Neural progenitor cell (in vitro differentiated cells): ENCODE measurements around the gene MTHFSD. TPM values are rescaled to one million over a fixed set of nuclear protein-coding genes. Genes with fewer than 3 reads are reported as not detected.

Experiments
- DNase-seq: peaks from one replicate; pipeline ENCODE4 v3.0.0-alpha.2; 2016; ENCODE audit warnings: low spot score
- H2AFZ ChIP-seq: fragments of 200-600 bp; sonication (generic); replicated peaks from 2 replicates; pipeline ENCODE4 v1.6.1; 2016; ENCODE audit warnings: antibody characterized with exemption
- H3F3A ChIP-seq: fragments of 200-600 bp; sonication (generic); 2 replicates; pipeline ENCODE4 v1.6.1; 2016; ENCODE audit warnings: antibody characterized with exemption, low read depth
- H3K27ac ChIP-seq: fragments of 200-600 bp; sonication (generic); 2 replicates; pipeline ENCODE4 v1.5.1; 2016; ENCODE audit warnings: mild to moderate bottlenecking
- H3K27me3 ChIP-seq: fragments of 200-600 bp; sonication (generic); 2 replicates; pipeline ENCODE4 v1.6.1; 2016; ENCODE audit warnings: mild to moderate bottlenecking, moderate library complexity
- H3K36me3 ChIP-seq: fragments of 200-600 bp; sonication (generic); 2 replicates; pipeline ENCODE4 v1.5.1; 2016
- H3K4me1 ChIP-seq: fragments of 200-600 bp; sonication (generic); 2 replicates; pipeline ENCODE4 v1.6.1; 2016; ENCODE audit warnings: mixed run types
- H3K4me2 ChIP-seq: fragments of 200-600 bp; sonication (generic); 2 replicates; pipeline ENCODE4 v1.6.1; 2016
- H3K4me3 ChIP-seq: fragments of 200-600 bp; sonication (generic); 2 replicates; pipeline ENCODE4 v1.5.1; 2016
- H3K79me2 ChIP-seq: fragments of 200-600 bp; sonication (generic); 2 replicates; pipeline ENCODE4 v1.6.1; 2016; ENCODE audit warnings: low read depth
- H3K9ac ChIP-seq: fragments of 200-600 bp; sonication (generic); 2 replicates; pipeline ENCODE4 v1.6.1; 2016
- H3K9me3 ChIP-seq: fragments of 200-600 bp; sonication (generic); 2 replicates; pipeline ENCODE4 v1.5.1; 2016; ENCODE audit warnings: low read depth
- H4K20me1 ChIP-seq: fragments of 200-600 bp; sonication (generic); 2 replicates; pipeline ENCODE4 v1.6.1; 2016; ENCODE audit warnings: low read depth
- H3K27ac Mint-ChIP-seq: 3 replicates; pipeline ENCODE4 v1.8.0; 2021; ENCODE audit warnings: mixed read lengths
- H3K27me3 Mint-ChIP-seq: 2 replicates; pipeline ENCODE4 v1.8.0; 2022; ENCODE audit warnings: low read depth, mild to moderate bottlenecking, inconsistent platforms, moderate library complexity, mixed read lengths; ENCODE audit not compliant: insufficient read depth
- H3K36me3 Mint-ChIP-seq: 3 replicates; pipeline ENCODE4 v1.8.0; 2021; ENCODE audit warnings: mixed read lengths
- H3K4me1 Mint-ChIP-seq: 3 replicates; pipeline ENCODE4 v1.8.0; 2021; ENCODE audit warnings: mixed read lengths
- H3K4me3 Mint-ChIP-seq: 3 replicates; pipeline ENCODE4 v1.8.0; 2021; ENCODE audit warnings: mild to moderate bottlenecking, moderate library complexity, mixed read lengths
- H3K9me3 Mint-ChIP-seq: 3 replicates; pipeline ENCODE4 v1.8.0; 2020; ENCODE audit warnings: mixed read lengths
- CTCF ChIP-seq: fragments of 200-600 bp; sonication (generic); IDR thresholded peaks from 2 replicates; pipeline ENCODE4 v1.5.1; 2017; ENCODE audit warnings: antibody characterized with exemption, mild to moderate bottlenecking
- EZH2 ChIP-seq: fragments of 200-600 bp; sonication (generic); IDR thresholded peaks from 2 replicates; pipeline ENCODE4 v1.6.1; 2017; ENCODE audit warnings: antibody characterized with exemption, mild to moderate bottlenecking, moderate library complexity
- EZH2phosphoT487 ChIP-seq: fragments of 200-600 bp; sonication (generic); IDR thresholded peaks from 2 replicates; pipeline ENCODE4 v1.6.1; 2017; ENCODE audit warnings: antibody characterized with exemption
- total RNA-seq: library from RNA; depleted of rRNA; stranded (reverse); fragments of >200 nt; gene quantifications from 2 replicates; pipeline ENCODE4 v1.2.3, GENCODE V29; 2015; ENCODE audit warnings: low replicate concordance

The MTHFSD gene
- total RNA-seq, 1 donor from 2014 or later: 17.4 TPM

- no peak overlapping the region for H3K4me3 ChIP-seq
- H3K27ac Mint-ChIP-seq: no peak overlapping the region
These were observed 43.5 kb downstream of the MTHFSD start for GRCh38 chr16:86511317-86512161.

GRCh38 chr16:86510465-86511261, 44.4 kb downstream of the MTHFSD start, which contains the start of gene FOXF1:
FOXF1 (plus strand) TSS chr16:86510527; CDS start chr16:86510570, 43 bp downstream.
- Mint-ChIP-seq H3K36me3 (no peaks in the 10 kb centered on the region), H3K9me3 (no peaks in the 10 kb centered on the region), H3K4me1 (peaks cover 21% of the 10 kb centered on the region), H3K27me3 (peaks cover 70% of the 10 kb centered on the region), H3K27ac (no peak within 1 kb of the TSS), H3K4me3 (peak within 1 kb of the TSS; percentile 80)
- peak; percentile 80 for TF ChIP-seq EZH2phosphoT487
- TF ChIP-seq CTCF: no peak
- TF ChIP-seq EZH2: no peak
- H3F3A ChIP-seq: peaks cover 27% of the 10 kb centered on the region
- H3K4me3 ChIP-seq: peak within 1 kb of the TSS; percentile 54
- H3K4me1 ChIP-seq: peaks cover 16% of the 10 kb centered on the region
- H3K36me3 ChIP-seq: no peaks in the 10 kb centered on the region
- H3K4me2 ChIP-seq: peak within 1 kb of the TSS; percentile 89
- H3K79me2 ChIP-seq: no peaks in the 10 kb centered on the region
- peaks cover 99% of the 10 kb centered on the region for H4K20me1 ChIP-seq
- DNase-seq: peak; percentile 73
- H3K27me3 ChIP-seq: peaks cover 100% of the 10 kb centered on the region
- H3K9ac ChIP-seq: no peak within 1 kb of the TSS
- no peaks in the 10 kb centered on the region for H3K9me3 ChIP-seq
- H2AFZ ChIP-seq: peak within 1 kb of the TSS; percentile 66
- no peak within 1 kb of the TSS for H3K27ac ChIP-seq

More at GRCh38 chr16:86511317-86512161, 43.5 kb downstream of the MTHFSD start:
- Histone ChIP-seq H4K20me1 (peaks cover 99% of the 10 kb centered on the region), H3K4me2 (no peak overlapping the region), H3K79me2 (no peaks in the 10 kb centered on the region), H3K9me3 (no peaks in the 10 kb centered on the region), H3K27ac (no peak overlapping the region), H3K9ac (no peak overlapping the region), H3F3A (peaks cover 27% of the 10 kb centered on the region), H3K27me3 (peaks cover 100% of the 10 kb centered on the region), H2AFZ (no peak overlapping the region), H3K4me1 (peaks cover 21% of the 10 kb centered on the region), H3K36me3 (no peaks in the 10 kb centered on the region)
- peak; percentile 50 for DNase-seq
- Mint-ChIP-seq H3K36me3 (no peaks in the 10 kb centered on the region), H3K27me3 (peaks cover 69% of the 10 kb centered on the region), H3K9me3 (no peaks in the 10 kb centered on the region), H3K4me3 (peak overlapping the region; percentile 73), H3K4me1 (peaks cover 16% of the 10 kb centered on the region)
- TF ChIP-seq EZH2phosphoT487 (peak; percentile 91), CTCF (no peak), EZH2 (peak; percentile 96)

- Histone ChIP-seq H3K4me1 (peaks cover 11% of the 10 kb centered on the region), H3K79me2 (no peaks in the 10 kb centered on the region), H3K27ac (no peak overlapping the region), H3F3A (peaks cover 27% of the 10 kb centered on the region), H3K27me3 (peaks cover 100% of the 10 kb centered on the region), H3K4me2 (peak overlapping the region; percentile 89), H3K4me3 (peak overlapping the region; percentile 54), H3K36me3 (no peaks in the 10 kb centered on the region), H3K9ac (no peak overlapping the region), H3K9me3 (no peaks in the 10 kb centered on the region), H4K20me1 (peaks cover 98% of the 10 kb centered on the region), H2AFZ (peak overlapping the region; percentile 66)
- peak; percentile 71 for DNase-seq
- Mint-ChIP-seq H3K27ac (no peak overlapping the region), H3K9me3 (no peaks in the 10 kb centered on the region), H3K36me3 (no peaks in the 10 kb centered on the region), H3K27me3 (peaks cover 70% of the 10 kb centered on the region), H3K4me3 (peak overlapping the region; percentile 80), H3K4me1 (peaks cover 26% of the 10 kb centered on the region)
- no peak for TF ChIP-seq CTCF
- no peak for TF ChIP-seq EZH2
These were observed 45.1 kb downstream of the MTHFSD start for GRCh38 chr16:86509759-86510464.
